H1 (cell line): ENCODE measurements around the gene RICTOR. TPM values are rescaled to one million over a fixed set of nuclear protein-coding genes. Genes with fewer than 3 reads are reported as not detected.

ENCODE experiments used
- CTCF ChIA-PET: fragments of 300-600 bp; sonication (Branson Sonifier 250); formaldehyde crosslinking; loops from one replicate; lab custom pipeline; 2021; ENCODE audit not compliant: partially characterized antibody; lab: Charles Lee
- POLR2A ChIA-PET: fragments of 300-600 bp; sonication (Branson Sonifier 250); formaldehyde crosslinking; loops from one replicate; lab custom pipeline; 2021; ENCODE audit warnings: inconsistent platforms; ENCODE audit not compliant: partially characterized antibody; lab: Charles Lee
- DNase-seq, 2 experiments: peaks; one replicate each; pipeline versions ENCODE4 v3.0.0 to v3.0.0-alpha.2; 2010 to 2022; ENCODE audit warnings: low spot score in 2 of 2, low read depth in 1 of 2, mixed read lengths in 1 of 2
- FAIRE-seq: peaks from 2 replicates; lab custom pipeline; 2011; peaks lifted over from hg19 to GRCh38; lab: Jason Lieb, UNC
- H2AFZ ChIP-seq: 2 replicates; pipeline ENCODE4 v1.8.1; 2012; ENCODE audit warnings: low read length, inconsistent platforms
- H2AK5ac ChIP-seq: 2 replicates; pipeline ENCODE4 v1.6.1; 2013; ENCODE audit warnings: low read depth, low read length
- H2BK120ac ChIP-seq: replicated peaks from 2 replicates; pipeline ENCODE3; 2013; ENCODE audit warnings: low read depth, low read length, inconsistent platforms
- H2BK12ac ChIP-seq: 2 replicates; pipeline ENCODE4 v1.6.1; 2013; ENCODE audit warnings: low read depth, low read length
- H2BK15ac ChIP-seq: 2 replicates; pipeline ENCODE4 v1.6.1; 2013; ENCODE audit warnings: low read length
- H2BK20ac ChIP-seq: 2 replicates; pipeline ENCODE4 v1.6.1; 2013; ENCODE audit warnings: low read length
- H2BK5ac ChIP-seq: 2 replicates; pipeline ENCODE4 v1.6.1; 2013; ENCODE audit warnings: low read depth, low read length
- H3K14ac ChIP-seq: 2 replicates; pipeline ENCODE4 v1.6.1; 2013; ENCODE audit warnings: inconsistent platforms; ENCODE audit not compliant: insufficient read length
- H3K18ac ChIP-seq: 2 replicates; pipeline ENCODE4 v1.6.1; 2013; ENCODE audit warnings: low read length; ENCODE audit errors: extremely low read depth
- H3K23ac ChIP-seq: 2 replicates; pipeline ENCODE4 v1.6.1; 2013; ENCODE audit warnings: inconsistent platforms; ENCODE audit not compliant: insufficient read length
- H3K23me2 ChIP-seq: 2 replicates; pipeline ENCODE4 v1.6.1; 2013; ENCODE audit warnings: low read depth, low read length
- H3K27ac ChIP-seq: 2 replicates; pipeline ENCODE4 v1.6.1; 2011; ENCODE audit warnings: low read depth, low read length, inconsistent platforms
- H3K27me3 ChIP-seq, 4 experiments: replicated peaks in 1 of 4; 1 replicate in 1 of 4; 2 replicates in 3 of 4; pipeline versions ENCODE4 v1.6.1 to v1.8.1; 2011 to 2013; ENCODE audit warnings: low read length in 3 of 4, mild to moderate bottlenecking in 3 of 4, inconsistent platforms in 2 of 4, mixed read lengths in 2 of 4, moderate library complexity in 1 of 4; ENCODE audit not compliant: control insufficient read depth in 3 of 4, insufficient read depth in 3 of 4; ENCODE audit errors: extremely low read depth in 1 of 4
- H3K36me3 ChIP-seq, 4 experiments: 2 replicates each; pipeline versions ENCODE4 v1.6.1 to v1.8.1; 2011 to 2013; ENCODE audit warnings: mild to moderate bottlenecking in 4 of 4, low read length in 3 of 4, moderate library complexity in 2 of 4, control low read depth in 1 of 4, inconsistent platforms in 1 of 4; ENCODE audit not compliant: insufficient read depth in 4 of 4, control insufficient read depth in 2 of 4
- H3K4ac ChIP-seq: replicated peaks from 2 replicates; pipeline ENCODE3; 2013; ENCODE audit warnings: low read length, low read depth, mixed read lengths, inconsistent platforms; ENCODE audit not compliant: insufficient read length
- H3K4me1 ChIP-seq, 4 experiments: replicated peaks in 1 of 4; 1 replicate in 1 of 4; 2 replicates in 3 of 4; pipeline versions ENCODE4 v1.6.1 to v1.8.1; 2011 to 2013; ENCODE audit warnings: low read length in 3 of 4, inconsistent platforms in 2 of 4, mixed read lengths in 1 of 4; ENCODE audit not compliant: insufficient read depth in 4 of 4, control insufficient read depth in 3 of 4
- H3K4me2 ChIP-seq, 2 experiments: 2 replicates each; pipeline versions ENCODE4 v1.6.1 to v1.8.1; 2011 to 2013; ENCODE audit warnings: low read depth in 2 of 2, low read length in 2 of 2, control low read depth in 1 of 2, inconsistent platforms in 1 of 2, mild to moderate bottlenecking in 1 of 2; ENCODE audit not compliant: insufficient read depth in 1 of 2
- H3K4me3 ChIP-seq, 4 experiments: fragments of 200-600, 300-600 bp in 1 of 4; sonication (generic), shearing (Covaris generic), sonication (Bioruptor Twin) in 1 of 4; 2 replicates each; pipeline versions ENCODE4 v1.5.1 to v1.8.1; 2011 to 2016; ENCODE audit warnings: low read length in 4 of 4, low read depth in 3 of 4, control low read depth in 2 of 4, inconsistent platforms in 2 of 4, mild to moderate bottlenecking in 2 of 4, mixed read lengths in 1 of 4, moderate library complexity in 1 of 4; ENCODE audit not compliant: insufficient read depth in 2 of 4; ENCODE audit errors: extremely low read depth in 1 of 4
- H3K56ac ChIP-seq: replicated peaks from 2 replicates; pipeline ENCODE3; 2013; ENCODE audit warnings: low read depth, mild to moderate bottlenecking, mixed read lengths, low read length, inconsistent platforms; ENCODE audit not compliant: insufficient read length
- H3K79me1 ChIP-seq: 2 replicates; pipeline ENCODE4 v1.6.1; 2013; ENCODE audit warnings: low read depth, low read length, control low read depth
- H3K79me2 ChIP-seq, 2 experiments: 2 replicates each; pipeline versions ENCODE4 v1.6.1 to v1.8.1; 2012 to 2013; ENCODE audit warnings: low read length in 2 of 2, mild to moderate bottlenecking in 2 of 2, inconsistent platforms in 1 of 2; ENCODE audit not compliant: insufficient read depth in 2 of 2, control insufficient read depth in 1 of 2
- H3K9ac ChIP-seq, 4 experiments: replicated peaks in 1 of 4; 1 replicate in 1 of 4; 2 replicates in 3 of 4; pipeline versions ENCODE4 v1.6.1 to v1.8.1; 2011 to 2013; ENCODE audit warnings: low read depth in 3 of 4, low read length in 3 of 4, control low read depth in 2 of 4, mild to moderate bottlenecking in 2 of 4, moderate library complexity in 2 of 4, inconsistent platforms in 1 of 4; ENCODE audit errors: extremely low read depth in 1 of 4
- H3K9me3 ChIP-seq, 2 experiments: 2 replicates each; pipeline versions ENCODE4 v1.6.1 to v1.8.1; 2012 to 2013; ENCODE audit warnings: mild to moderate bottlenecking in 2 of 2, moderate library complexity in 2 of 2, control low read depth in 1 of 2, inconsistent platforms in 1 of 2, low read depth in 1 of 2, low read length in 1 of 2, mixed read lengths in 1 of 2; ENCODE audit not compliant: insufficient read depth in 2 of 2
- H4K20me1 ChIP-seq, 2 experiments: replicated peaks in 1 of 2; 2 replicates each; pipeline versions ENCODE3 to v1.8.1; 2011 to 2013; ENCODE audit warnings: inconsistent platforms in 2 of 2, low read length in 2 of 2, mild to moderate bottlenecking in 1 of 2; ENCODE audit not compliant: insufficient read depth in 2 of 2, control insufficient read depth in 1 of 2
- H4K5ac ChIP-seq: 2 replicates; pipeline ENCODE4 v1.6.1; 2013; ENCODE audit warnings: low read length, low read depth, mixed read lengths, inconsistent platforms; ENCODE audit not compliant: insufficient read length
- H4K8ac ChIP-seq: 2 replicates; pipeline ENCODE4 v1.8.0; 2013; ENCODE audit warnings: mild to moderate bottlenecking, moderate library complexity, low read length, inconsistent platforms; ENCODE audit not compliant: insufficient read depth; ENCODE audit errors: extremely low read depth
- H4K91ac ChIP-seq: replicated peaks from 2 replicates; pipeline ENCODE3; 2013; ENCODE audit warnings: low read length, mixed read lengths, inconsistent platforms; ENCODE audit not compliant: insufficient read length
- BCL11A ChIP-seq, 2 experiments: IDR thresholded peaks; one replicate each; pipeline ENCODE4 v1.6.1; 2011; ENCODE audit warnings: low read depth in 2 of 2, low read length in 2 of 2, mild to moderate bottlenecking in 2 of 2
- CBX8 ChIP-seq: fragments of 300-800, 300-1000 bp; sonication (generic); IDR thresholded peaks from 2 replicates; pipeline ENCODE4 v1.7.1; 2016; ENCODE audit warnings: low read depth, low read length, borderline replicate concordance
- CTCF ChIP-seq, 3 experiments: IDR thresholded peaks; 1 replicate in 2 of 3; 2 replicates in 1 of 3; pipeline versions ENCODE4 v1.5.1 to v1.6.1; 2011; ENCODE audit warnings: low read length in 3 of 3, mild to moderate bottlenecking in 3 of 3, inconsistent platforms in 2 of 3, low read depth in 1 of 3, moderate library complexity in 1 of 3; ENCODE audit not compliant: insufficient read depth in 1 of 3; ENCODE audit errors: control extremely low read depth in 1 of 3
- JUN ChIP-seq: IDR thresholded peaks from 2 replicates; pipeline ENCODE4 v1.6.1; 2011; ENCODE audit warnings: low read depth, mild to moderate bottlenecking, improper control_type of control experiment, low read length
- KDM1A ChIP-seq: fragments of 200-600, 300-600 bp; sonication (generic); IDR thresholded peaks from 2 replicates; pipeline ENCODE4 v1.7.1; 2016; ENCODE audit warnings: mild to moderate bottlenecking, low read length, borderline replicate concordance
- KDM4A ChIP-seq: IDR thresholded peaks from one replicate; pipeline ENCODE4 v1.7.1; 2012; ENCODE audit warnings: low read depth, mild to moderate bottlenecking, moderate library complexity, low read length, inconsistent platforms; ENCODE audit not compliant: severe bottlenecking
- POLR2AphosphoS5 ChIP-seq: IDR thresholded peaks from 2 replicates; pipeline ENCODE4 v1.6.1; 2011; ENCODE audit warnings: low read depth, low read length
- POU5F1 ChIP-seq: IDR thresholded peaks from 2 replicates; pipeline ENCODE4 v1.6.1; 2011; ENCODE audit warnings: low read depth, mild to moderate bottlenecking, low read length, moderate library complexity
- RNF2 ChIP-seq: fragments of 200-900, 300-1000 bp; sonication (generic); IDR thresholded peaks from 2 replicates; pipeline ENCODE4 v1.7.1; 2016; ENCODE audit warnings: borderline replicate concordance, low read depth, mild to moderate bottlenecking, antibody characterized with exemption, low read length; ENCODE audit not compliant: poor library complexity, severe bottlenecking; ENCODE audit errors: missing control alignments
- WGBS, 2 experiments: shearing (Covaris generic) in 1 of 2; methylation state at CpG; one replicate each; pipeline versions ENCODE4 v1.1.6 to v1.1.7; 2013 to 2015; ENCODE audit warnings: low lambda C conversion rate in 2 of 2, mixed read lengths in 2 of 2, inconsistent platforms in 1 of 2, low coverage in 1 of 2, missing lambda C conversion rate in 1 of 2; ENCODE audit not compliant: insufficient replicate concordance in 2 of 2, insufficient coverage in 1 of 2, insufficient read length in 1 of 2; ENCODE audit errors: extremely low coverage in 1 of 2, missing lambda C conversion rate in 1 of 2; 5-methylcytosine and 5-hydroxymethylcytosine counted together
- polyA plus RNA-seq, 7 experiments: library from polyadenylated mRNA; depleted of rRNA in 3 of 7; stranded (reverse) in 5 of 7; unstranded in 2 of 7; fragments of >200 nt in 5 of 7; fragments of 200-250 nt in 2 of 7; gene quantifications; 1 replicate in 5 of 7; 2 replicates in 1 of 7; 4 replicates in 1 of 7; pipeline versions ENCODE4 v1.2.1 to v1.2.3, GENCODE V29; 2011 to 2013; ENCODE audit warnings: missing spikeins in 2 of 7, mixed read lengths in 2 of 7
- total RNA-seq: library from RNA; stranded (reverse); fragmentation: NEBNext Ultra II Directional; extraction: Animal tissue kit (Norgen Biotek cat#: 25700); gene quantifications from 2 replicates; pipeline ENCODE4 v1.2.1, GENCODE V29; 2021

RICTOR gene
- total and polyA plus RNA-seq, 2 of the 8 experiments (the other 6 are each of a cell fraction or from before 2014, with no cell fraction given), result 4.3 to 26.6 TPM

GRCh38 chr5:38923661-38924451 is 150.3 kb downstream of the RICTOR start:
- H3K4ac ChIP-seq, result no peak overlapping the region
- H2BK12ac ChIP-seq, result no peak overlapping the region
- no peak overlapping the region for H3K4me3 ChIP-seq
- H3K9me3 ChIP-seq, result peaks cover 0 to 3% of the 10 kb centered on the region in 2 experiments; a peak in 1 of 4 replicates
- H4K8ac ChIP-seq, result no peak overlapping the region
- no peak overlapping the region for H3K27ac ChIP-seq
- peaks cover 0 to 4% (median 2%) of the 10 kb centered on the region in 4 experiments; a peak in 2 of 7 replicates for H3K4me1 ChIP-seq
- H4K5ac ChIP-seq, result no peak overlapping the region
- H3K18ac ChIP-seq, result no peak overlapping the region
- 91% methylated on average over 3 of the region's 3 CpGs; no CpG with 5 or more reads in 1 of the 2 experiments for WGBS, 2 experiments
- H3K56ac ChIP-seq, result no peak overlapping the region
- H2BK15ac ChIP-seq, result no peak overlapping the region
- H4K91ac ChIP-seq, result no peak overlapping the region
- no peak for FAIRE-seq
- no peak overlapping the region for H2BK120ac ChIP-seq
- H3K79me2 ChIP-seq, result no peaks in the 10 kb centered on the region
- H3K27me3 ChIP-seq, result no peaks in the 10 kb centered on the region
- no peaks in the 10 kb centered on the region for H3K36me3 ChIP-seq
- no peak overlapping the region for H3K23ac ChIP-seq
- H3K4me2 ChIP-seq, result no peak overlapping the region
- no peak overlapping the region for H3K9ac ChIP-seq
- no peaks in the 10 kb centered on the region for H4K20me1 ChIP-seq
- H2AFZ ChIP-seq, result no peak overlapping the region
- no peak overlapping the region for H3K14ac ChIP-seq
- H3K79me1 ChIP-seq, result no peaks in the 10 kb centered on the region
- POLR2A ChIA-PET, result no interaction called here
- no peak overlapping the region for H2AK5ac ChIP-seq
- no peaks in the 10 kb centered on the region for H3K23me2 ChIP-seq
- CTCF ChIA-PET, result interaction anchor here (0.6 to 3.3 kb wide), 14 partner anchors 10 to 524 kb away, joined by 3 to 19 read pairs (median 3); partner anchors contain the start of gene OSMR
- no peak for DNase-seq
- H2BK5ac ChIP-seq, result no peak overlapping the region
- H2BK20ac ChIP-seq, result no peak overlapping the region
- TF ChIP-seq RNF2 (no peak), BCL11A (IDR thresholded peaks at IDR 0.05; ENCODE audit: low read depth in 2 of 2, low read length in 2 of 2) (no peak), JUN (no peak), CBX8 (no peak), POU5F1 (no peak), KDM4A (no peak), CTCF (IDR thresholded peaks at IDR 0.05; ENCODE audit: control extremely low read depth in 1 of 3, insufficient read depth in 1 of 3, low read depth in 1 of 3, low read length in 3 of 3) (no peak), POLR2AphosphoS5 (no peak), KDM1A (no peak)
